Breast epithelium (tissue), 3 donors: Measurements from ENCODE around the gene MNX1.

Source experiments
- POLR2AphosphoS5 ChIP-seq, 3 donors: sonication (generic); formaldehyde crosslinking; IDR thresholded peaks; one replicate each; pipeline ENCODE4 v1.6.1; 2017; ENCODE audit warnings: antibody characterized with exemption in 3 of 3
- TF ChIP-seq, protein P1 (sequence below), 3 donors: fragments of 450-650 bp; IDR thresholded peaks; one replicate each; pipeline ENCODE4 v1.5.1; 2016 to 2017; ENCODE audit warnings: antibody characterized with exemption in 3 of 3, mild to moderate bottlenecking in 3 of 3, moderate library complexity in 3 of 3

- TF ChIP-seq POLR2AphosphoS5 (IDR thresholded peaks at IDR 0.05): no peak
- TF ChIP-seq, protein P1, sequence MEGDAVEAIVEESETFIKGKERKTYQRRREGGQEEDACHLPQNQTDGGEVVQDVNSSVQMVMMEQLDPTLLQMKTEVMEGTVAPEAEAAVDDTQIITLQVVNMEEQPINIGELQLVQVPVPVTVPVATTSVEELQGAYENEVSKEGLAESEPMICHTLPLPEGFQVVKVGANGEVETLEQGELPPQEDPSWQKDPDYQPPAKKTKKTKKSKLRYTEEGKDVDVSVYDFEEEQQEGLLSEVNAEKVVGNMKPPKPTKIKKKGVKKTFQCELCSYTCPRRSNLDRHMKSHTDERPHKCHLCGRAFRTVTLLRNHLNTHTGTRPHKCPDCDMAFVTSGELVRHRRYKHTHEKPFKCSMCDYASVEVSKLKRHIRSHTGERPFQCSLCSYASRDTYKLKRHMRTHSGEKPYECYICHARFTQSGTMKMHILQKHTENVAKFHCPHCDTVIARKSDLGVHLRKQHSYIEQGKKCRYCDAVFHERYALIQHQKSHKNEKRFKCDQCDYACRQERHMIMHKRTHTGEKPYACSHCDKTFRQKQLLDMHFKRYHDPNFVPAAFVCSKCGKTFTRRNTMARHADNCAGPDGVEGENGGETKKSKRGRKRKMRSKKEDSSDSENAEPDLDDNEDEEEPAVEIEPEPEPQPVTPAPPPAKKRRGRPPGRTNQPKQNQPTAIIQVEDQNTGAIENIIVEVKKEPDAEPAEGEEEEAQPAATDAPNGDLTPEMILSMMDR (IDR thresholded peaks at IDR 0.05): no peak
Observed at GRCh38 chr7:157022681-157023588, 12.5 kb upstream of the MNX1 start.
